ENCODE measurements around the gene VOPP1. TPM values are rescaled to one million over a fixed set of nuclear protein-coding genes. Genes with fewer than 3 reads are reported as not detected.
"Not testable (repeated sequence)": the region's sequence is repeated elsewhere in the genome, so short reads cannot be mapped to it uniquely, and the experiment has no call there.

The VOPP1 gene, protein sequence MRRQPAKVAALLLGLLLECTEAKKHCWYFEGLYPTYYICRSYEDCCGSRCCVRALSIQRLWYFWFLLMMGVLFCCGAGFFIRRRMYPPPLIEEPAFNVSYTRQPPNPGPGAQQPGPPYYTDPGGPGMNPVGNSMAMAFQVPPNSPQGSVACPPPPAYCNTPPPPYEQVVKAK
- 54.7 TPM for polyA plus RNA-seq (ENCODE audit: insufficient read length)
- long read RNA-seq, donor 1, transcript VOPP1-201 (5 exons, 2,962 nt) = major isoform, 17 of 17 reads
- long read RNA-seq, donor 1, partial matches to known transcripts = 0 of 17 reads
- long read RNA-seq, donor 1, other reads (novel, unspliced or antisense) = 0 of 17 reads
- long read RNA-seq, donor 2, transcript VOPP1-201 (5 exons, 2,962 nt) = major isoform, 28 of 28 reads
- long read RNA-seq, donor 2, partial matches to known transcripts = 0 of 28 reads
- long read RNA-seq, donor 2, other reads (novel, unspliced or antisense) = 0 of 28 reads
- long read RNA-seq, donor 3, transcript VOPP1-201 (5 exons, 2,962 nt) = major isoform, 17 of 17 reads
- long read RNA-seq, donor 3, partial matches to known transcripts = 0 of 17 reads
- long read RNA-seq, donor 3, other reads (novel, unspliced or antisense) = 0 of 17 reads
- long read RNA-seq, donor 4 = 0 reads
- long read RNA-seq, donor 5, transcript VOPP1-201 (5 exons, 2,962 nt) = major isoform, 36 of 36 reads
- long read RNA-seq, donor 5, partial matches to known transcripts = 0 of 36 reads
- long read RNA-seq, donor 5, other reads (novel, unspliced or antisense) = 0 of 36 reads
- long read RNA-seq, donor 6, transcript VOPP1-201 (5 exons, 2,962 nt) = major isoform, 24 of 35 reads
- long read RNA-seq, donor 6, partial matches to known transcripts = 11 of 35 reads
- long read RNA-seq, donor 6, other reads (novel, unspliced or antisense) = 0 of 35 reads
- long read RNA-seq, donor 7, transcript VOPP1-201 (5 exons, 2,962 nt) = major isoform, 41 of 41 reads
- long read RNA-seq, donor 7, partial matches to known transcripts = 0 of 41 reads
- long read RNA-seq, donor 7, other reads (novel, unspliced or antisense) = 0 of 41 reads
- long read RNA-seq, donor 8, transcript VOPP1-201 (5 exons, 2,962 nt) = major isoform, 9 of 9 reads
- long read RNA-seq, donor 8, partial matches to known transcripts = 0 of 9 reads
- long read RNA-seq, donor 8, other reads (novel, unspliced or antisense) = 0 of 9 reads

- DNase-seq = peak; percentile 76
Observed at GRCh38 chr7:55572378-55573233, at the start of gene VOPP1. VOPP1 (minus strand) TSS chr7:55572502; CDS start chr7:55572324, 178 bp downstream.

DNA sequence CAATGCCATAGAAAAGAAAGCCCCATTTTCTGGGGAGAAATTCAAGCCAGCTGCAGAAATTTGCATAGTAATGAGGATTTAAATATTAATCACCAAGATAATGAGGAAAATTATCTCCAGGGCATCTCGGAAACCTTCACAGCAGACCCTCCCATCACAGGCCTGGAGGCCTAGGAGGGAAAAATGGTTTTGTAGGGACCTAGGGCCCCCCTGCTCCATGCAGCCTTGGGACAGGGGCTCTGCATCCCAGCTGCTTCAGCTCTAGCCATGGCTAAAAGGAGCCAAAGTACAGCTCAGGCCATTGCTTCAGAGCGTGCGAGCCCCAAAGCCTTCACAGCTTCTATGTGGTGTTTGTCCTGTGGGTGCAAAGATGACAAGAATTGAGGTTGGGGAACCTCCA is 46.6 kb upstream of the VOPP1 start:
- DNase-seq = no peak

GRCh38 chr7:55614365-55615064 is 42.2 kb upstream of the VOPP1 start:
- DNase-seq = not testable (repeated sequence)

DNA sequence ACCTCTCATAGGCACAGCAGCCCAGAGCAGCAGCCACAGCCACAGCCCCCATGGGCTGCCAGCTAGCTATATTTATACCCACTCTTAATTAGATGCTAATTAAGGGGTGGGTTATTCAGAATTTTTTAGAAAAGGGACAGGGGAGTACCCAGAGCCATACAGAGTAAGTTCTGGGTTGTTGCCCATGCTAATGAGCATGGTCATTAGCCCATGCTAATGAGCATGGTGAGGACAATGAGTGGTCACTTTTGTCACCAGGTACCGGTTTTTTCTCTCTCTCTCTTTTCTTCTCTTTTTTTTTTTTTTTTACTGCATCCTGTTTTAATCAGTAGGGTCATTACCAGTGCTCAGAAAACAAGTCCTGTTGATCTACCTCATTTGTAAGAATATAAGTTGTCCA is 37.4 kb upstream of the VOPP1 start:
- not testable (repeated sequence) for DNase-seq

GRCh38 chr7:55605661-55606060 is 33.4 kb upstream of the VOPP1 start:
- not testable (repeated sequence) for DNase-seq

GRCh38 chr7:55597944-55598499 is 25.7 kb upstream of the VOPP1 start:
- DNase-seq = not testable (repeated sequence)

- not testable (repeated sequence) for DNase-seq
Observed at GRCh38 chr7:55597214-55597739, 25.0 kb upstream of the VOPP1 start.

DNA sequence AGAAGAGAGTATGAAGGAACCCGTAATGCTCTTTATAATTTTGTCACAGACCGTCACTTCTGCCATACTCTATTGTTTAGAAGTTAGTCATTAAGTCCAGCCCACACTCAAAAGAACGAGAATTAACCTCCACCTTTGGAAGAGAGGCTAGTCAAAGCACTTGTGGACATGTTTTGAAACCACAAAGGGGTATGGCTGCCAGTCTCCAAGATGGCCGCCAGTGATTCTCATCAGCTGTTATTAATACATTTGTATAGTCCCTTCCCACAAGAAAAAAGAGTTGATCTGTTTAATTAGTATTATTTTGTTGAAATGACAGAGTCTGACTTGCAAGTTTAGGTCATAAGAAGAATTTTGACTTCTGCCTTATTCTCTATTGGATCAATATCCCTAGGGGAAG is 23.2 kb upstream of the VOPP1 start:
- DNase-seq = no peak

DNA sequence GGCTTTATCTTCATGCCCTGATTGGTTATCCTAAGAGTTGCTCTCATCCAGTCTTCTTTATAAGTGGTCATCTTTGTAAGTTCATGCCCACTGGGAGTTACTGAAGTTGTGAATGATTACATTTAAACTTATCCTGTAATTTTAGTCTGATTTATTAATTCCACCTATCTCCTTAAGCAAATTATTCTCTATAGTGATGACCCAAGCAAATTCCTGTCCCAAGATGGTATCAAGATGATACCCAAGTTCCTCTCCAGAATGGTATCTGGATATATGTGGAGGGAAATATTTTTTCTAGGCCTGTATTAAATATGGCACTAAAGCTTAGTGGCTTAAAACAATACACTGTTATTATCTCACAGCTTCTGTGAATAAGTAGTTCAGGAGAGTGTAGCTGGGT is 22.6 kb upstream of the VOPP1 start:
- no peak for DNase-seq

- no peak for DNase-seq
Observed at GRCh38 chr7:55594414-55594813, 22.1 kb upstream of the VOPP1 start.

DNA sequence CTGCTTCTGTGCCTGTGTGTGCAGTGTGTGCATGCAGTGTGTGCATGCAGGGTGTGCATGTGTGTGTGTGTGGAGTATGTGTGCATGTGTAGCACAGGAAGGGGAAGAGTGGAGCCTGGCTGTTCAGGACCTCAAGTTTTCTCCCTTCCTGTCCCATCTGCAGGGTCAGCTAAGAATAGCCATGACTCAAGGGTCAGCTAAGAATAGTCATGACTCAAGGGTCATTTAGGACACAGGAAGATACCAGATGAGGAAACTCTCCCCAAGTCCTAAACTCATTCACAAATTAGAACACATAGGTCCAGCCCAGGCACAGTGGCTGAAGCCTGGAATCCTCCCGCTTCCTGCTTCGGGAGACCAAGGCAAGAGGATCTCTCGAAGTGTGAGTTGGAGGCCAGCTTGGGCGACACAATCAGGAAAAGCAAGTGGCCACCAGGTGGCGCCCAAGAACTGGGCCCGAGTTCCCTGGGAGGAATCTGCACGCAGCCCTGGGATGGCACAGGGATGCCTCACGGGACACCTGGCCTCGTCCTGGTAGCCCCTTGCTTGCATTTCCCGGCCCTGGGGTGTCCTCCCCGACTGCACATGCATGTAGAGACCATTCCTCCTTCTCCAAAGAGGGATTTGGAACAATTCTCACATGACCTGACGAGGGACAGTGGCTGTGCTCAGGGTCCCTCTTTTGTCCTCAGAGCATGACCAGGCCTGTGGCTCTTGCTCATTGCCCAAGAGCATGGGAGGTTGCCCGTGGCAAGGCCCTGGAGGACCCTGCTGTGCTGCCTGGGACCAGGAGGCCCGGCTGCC is 21.4 kb upstream of the VOPP1 start:
- DNase-seq = no peak

DNA sequence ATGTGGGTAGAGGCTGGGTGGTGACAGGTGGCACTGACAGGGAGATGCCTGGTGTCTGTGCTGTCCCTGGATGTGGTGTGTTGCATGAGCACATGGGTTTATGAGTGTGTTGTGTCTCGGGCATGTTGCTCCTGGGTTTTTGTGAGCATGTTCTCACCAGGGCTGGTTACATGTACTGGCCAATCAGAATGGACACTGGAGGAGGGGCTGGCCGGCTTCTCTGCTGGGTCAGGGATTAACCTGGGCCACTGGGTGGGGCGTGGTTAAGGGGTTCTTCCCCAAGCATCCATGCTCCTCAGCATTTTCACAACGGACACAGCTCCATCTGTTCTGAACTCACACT is 20.8 kb upstream of the VOPP1 start:
- no peak for DNase-seq

DNA sequence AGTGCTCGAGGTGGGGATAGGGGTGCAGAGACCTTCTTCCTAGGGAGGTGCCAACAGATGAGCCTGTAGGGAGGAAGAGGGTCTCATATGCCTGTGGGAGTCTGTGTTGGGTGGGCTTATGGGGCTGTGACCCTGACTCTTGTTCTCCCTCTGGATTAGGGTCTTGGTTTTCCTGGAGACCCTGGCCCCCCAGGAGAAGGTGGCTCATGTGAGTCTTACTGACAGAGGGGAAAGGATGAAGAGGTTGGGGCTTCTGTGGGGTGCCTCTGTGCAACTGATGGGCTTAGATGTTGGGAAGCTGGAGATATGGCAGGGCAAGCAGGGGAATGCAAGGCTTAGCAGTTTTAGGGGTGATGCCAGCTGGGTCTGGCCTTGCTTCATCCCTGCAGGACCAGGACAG is 20.2 kb upstream of the VOPP1 start:
- no peak for DNase-seq

GRCh38 chr7:55591282-55591931 is 19.1 kb upstream of the VOPP1 start:
- no peak for DNase-seq

- no peak for DNase-seq
Observed at GRCh38 chr7:55590517-55591281, 18.4 kb upstream of the VOPP1 start.

DNA sequence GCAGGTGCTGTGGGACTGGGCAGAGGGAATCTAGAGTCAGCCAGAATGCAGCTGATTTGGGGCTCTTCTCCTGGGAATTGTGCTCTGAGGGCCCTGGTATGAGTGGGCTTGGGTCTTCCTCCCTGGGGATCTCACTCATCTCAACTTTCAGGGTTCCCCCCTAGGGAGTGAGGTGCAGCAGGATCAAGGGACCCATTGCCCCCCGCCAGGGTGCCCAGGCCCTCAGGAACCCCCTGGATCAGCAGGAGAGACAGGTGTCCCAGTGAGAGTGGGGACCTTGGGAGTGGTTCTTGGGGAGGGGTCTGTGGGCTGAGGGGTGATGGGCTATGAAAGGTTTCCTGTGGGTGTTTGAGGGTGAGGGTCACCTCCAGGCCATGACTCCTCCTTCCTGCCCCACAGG is 17.6 kb upstream of the VOPP1 start:
- no peak for DNase-seq

DNA sequence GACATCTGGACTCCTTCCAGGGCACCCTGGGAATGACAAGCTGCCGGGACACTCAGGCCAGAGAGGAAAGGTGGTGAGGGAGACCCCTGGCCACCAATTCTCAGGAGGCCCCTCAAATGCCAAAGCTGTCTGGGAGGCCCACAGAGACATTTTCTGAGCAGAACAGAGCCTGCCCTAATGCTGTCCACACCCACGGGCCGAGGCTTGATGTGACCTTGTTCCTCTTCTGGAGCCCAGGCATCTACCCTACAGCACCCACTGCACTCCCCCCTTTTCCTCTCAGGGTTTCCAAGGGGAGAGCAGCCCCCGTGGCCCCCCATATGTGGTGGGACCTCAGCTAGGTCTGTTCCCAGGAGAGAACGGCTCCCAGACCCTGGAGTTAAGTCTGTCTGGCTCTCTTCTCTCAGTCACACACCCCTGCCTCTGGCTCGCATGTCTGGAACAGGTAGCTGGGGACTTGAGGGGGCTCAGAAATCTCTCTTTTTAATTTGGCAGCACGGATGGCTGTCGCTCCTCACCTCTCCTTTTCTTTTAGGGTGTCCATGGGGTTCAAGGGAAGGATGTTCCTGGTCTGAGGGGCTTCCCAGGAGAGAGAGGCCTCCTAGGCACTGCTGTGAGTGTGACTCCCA is 16.8 kb upstream of the VOPP1 start:
- DNase-seq = no peak

DNA sequence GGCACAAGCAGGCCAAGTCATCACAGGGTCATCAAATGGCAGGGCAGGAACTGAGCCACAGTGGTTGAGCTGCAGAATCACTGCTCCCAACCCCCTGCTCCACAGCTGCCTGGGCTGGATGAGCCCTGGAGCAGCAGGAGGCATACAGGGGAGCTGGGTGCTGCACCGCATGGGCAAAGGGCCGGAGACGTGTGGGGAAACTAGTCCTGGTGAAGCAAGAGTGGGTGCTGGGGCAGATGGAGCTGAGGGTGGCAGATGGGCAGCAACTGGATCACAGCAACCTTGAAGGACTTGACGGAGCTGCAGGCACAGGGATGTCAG is 16.0 kb upstream of the VOPP1 start:
- DNase-seq = no peak
